Ovary (tissue), 9 donors: Measurements from ENCODE around the gene YBX2. TPM values are rescaled to one million over a fixed set of nuclear protein-coding genes. Genes with fewer than 3 reads are reported as not detected.
A peak's percentile ranks its signal among the peaks of the same experiment; 100 is the strongest.

Experiments used
- DNase-seq, 5 donors: peaks; one replicate each; pipeline ENCODE4 v3.0.0-alpha.2; 2019 to 2020
- H3K27ac ChIP-seq, 2 donors: fragments of 200-600 bp; one replicate each; pipeline versions ENCODE4 v1.5.1 to v1.8.0; 2019 to 2022
- H3K27me3 ChIP-seq: fragments of 200-600 bp; one replicate; pipeline ENCODE4 v1.8.0; 2022
- H3K36me3 ChIP-seq: fragments of 200-600 bp; sonication (generic); one replicate; pipeline ENCODE4 v1.5.1; 2019
- H3K4me1 ChIP-seq: one replicate; pipeline ENCODE4 v1.8.1; 2013; ENCODE audit warnings: mild to moderate bottlenecking, moderate library complexity; ENCODE audit not compliant: insufficient read depth
- H3K4me3 ChIP-seq: fragments of 200-600 bp; sonication (generic); one replicate; pipeline ENCODE4 v1.5.1; 2017
- H3K9me3 ChIP-seq, 2 donors: fragments of 200-600 bp in 1 of 2; sonication (generic) in 1 of 2; one replicate each; pipeline versions ENCODE4 v1.5.1 to v1.8.1; 2013 to 2019; ENCODE audit warnings: mild to moderate bottlenecking in 1 of 2, moderate library complexity in 1 of 2
- EP300 ChIP-seq: sonication (generic); formaldehyde crosslinking; IDR thresholded peaks from one replicate; pipeline ENCODE4 v1.6.1; 2017; ENCODE audit warnings: antibody characterized with exemption
- POLR2A ChIP-seq: fragments of 450-650 bp; IDR thresholded peaks from one replicate; pipeline ENCODE4 v1.6.1; 2017; ENCODE audit warnings: antibody characterized with exemption, mild to moderate bottlenecking, moderate library complexity
- WGBS, 3 donors: extraction: QIAGEN DNeasy Blood & Tissue Kit in 1 of 3; methylation state at CpG; one replicate each; pipeline versions ENCODE4 v1.1.5 to v1.1.7; 2013 to 2017; 5-methylcytosine and 5-hydroxymethylcytosine counted together
- intact Hi-C, 4 donors: fragments of 100-400 bp; cut with DNase I; formaldehyde crosslinking; loops; one replicate each; pipeline versions ENCODE4 v1.11.0 to v1.15.1; 2022 to 2023
- polyA plus RNA-seq, 2 donors: library from polyadenylated mRNA; stranded (reverse); fragments of 200-250 nt in 1 of 2; fragments of 350-450 nt in 1 of 2; fragmentation: Illumina TruSeq in 1 of 2; extraction: RNeasy Lipid Tissue Mini Kit (QIAGEN cat#74804) in 1 of 2; gene quantifications; one replicate each; pipeline ENCODE4 v1.2.3, GENCODE V29; 2013 to 2014
- total RNA-seq, 7 donors: library from RNA; depleted of rRNA in 2 of 7; stranded (reverse); fragments of >200 nt in 2 of 7; fragmentation: NEBNext Ultra II Directional in 3 of 7; extraction: Animal tissue kit (Norgen Biotek cat#: 25700) in 3 of 7; gene quantifications; one replicate each; pipeline versions ENCODE4 v1.1.0 to v1.2.4, GENCODE V29; 2016 to 2023
- TF ChIP-seq, protein P1 (sequence below), 3 donors: fragments of 450-650 bp in 2 of 3; fragments of 200-600 bp in 1 of 3; IDR thresholded peaks; one replicate each; pipeline versions ENCODE4 v1.5.1 to v1.8.0; 2016 to 2022; ENCODE audit warnings: antibody characterized with exemption in 3 of 3, mild to moderate bottlenecking in 1 of 3
- donor health status: DM: no; HTN: no; CAD: no; lungs with moderate emphysema.
- donor health status: DM: no; HTN: no; CAD: no.
- donor health status: Bipolar disorder and iron deficiency.
- donor health status: DM: yes; HTN: yes; CAD: no.
- donor health status: DM: no; HTN: no; CAD: no.
- donor health status: DM: yes; HTN: yes; CAD: no.

YBX2 gene
- total and polyA plus RNA-seq, 9 donors = 0.30 to 1.8 (median 0.64) TPM; not detected in 3

DNA sequence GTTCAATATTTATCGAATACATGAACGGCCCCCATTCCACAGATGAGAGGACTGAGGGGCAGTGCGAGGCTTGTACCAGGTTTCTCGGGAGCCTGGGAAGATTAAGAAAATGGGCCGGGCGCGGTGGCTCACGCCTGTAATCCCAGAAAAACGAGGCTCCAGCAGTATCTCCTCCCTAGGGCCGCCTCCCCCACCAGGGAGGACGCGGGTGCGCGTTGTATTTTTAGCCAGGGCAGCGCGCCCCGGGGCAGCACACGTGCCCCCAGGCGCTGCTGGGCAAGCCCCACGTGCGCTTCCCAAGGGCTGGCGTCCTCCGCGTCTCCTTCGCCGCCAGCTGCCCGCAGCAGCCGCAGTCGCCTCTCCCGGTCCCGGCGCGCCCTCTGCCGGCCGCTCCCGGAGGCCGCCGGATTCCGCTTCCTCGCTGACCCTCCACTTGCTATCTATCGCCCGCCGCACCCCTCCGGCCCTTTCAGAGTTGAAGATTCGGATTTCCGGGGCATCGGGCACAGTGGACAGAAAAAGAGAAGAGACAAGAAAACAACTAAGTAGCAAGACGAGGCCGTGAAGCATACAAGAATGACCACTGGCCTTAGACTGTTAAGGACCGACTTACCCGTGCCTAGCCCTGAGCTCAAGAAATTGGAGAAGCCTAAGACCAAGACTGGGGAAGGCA lies 1.9 kb upstream of the YBX2 start:
- no peaks in the 10 kb centered on the region for H3K9me3 ChIP-seq
- WGBS, 3 donors = 1 to 3% (median 2%) methylated on average over 40 to 51 of the region's 51 CpGs
- H3K36me3 ChIP-seq = no peaks in the 10 kb centered on the region
- peaks cover 9% of the 10 kb centered on the region for H3K4me1 ChIP-seq
- TF ChIP-seq, protein P1, sequence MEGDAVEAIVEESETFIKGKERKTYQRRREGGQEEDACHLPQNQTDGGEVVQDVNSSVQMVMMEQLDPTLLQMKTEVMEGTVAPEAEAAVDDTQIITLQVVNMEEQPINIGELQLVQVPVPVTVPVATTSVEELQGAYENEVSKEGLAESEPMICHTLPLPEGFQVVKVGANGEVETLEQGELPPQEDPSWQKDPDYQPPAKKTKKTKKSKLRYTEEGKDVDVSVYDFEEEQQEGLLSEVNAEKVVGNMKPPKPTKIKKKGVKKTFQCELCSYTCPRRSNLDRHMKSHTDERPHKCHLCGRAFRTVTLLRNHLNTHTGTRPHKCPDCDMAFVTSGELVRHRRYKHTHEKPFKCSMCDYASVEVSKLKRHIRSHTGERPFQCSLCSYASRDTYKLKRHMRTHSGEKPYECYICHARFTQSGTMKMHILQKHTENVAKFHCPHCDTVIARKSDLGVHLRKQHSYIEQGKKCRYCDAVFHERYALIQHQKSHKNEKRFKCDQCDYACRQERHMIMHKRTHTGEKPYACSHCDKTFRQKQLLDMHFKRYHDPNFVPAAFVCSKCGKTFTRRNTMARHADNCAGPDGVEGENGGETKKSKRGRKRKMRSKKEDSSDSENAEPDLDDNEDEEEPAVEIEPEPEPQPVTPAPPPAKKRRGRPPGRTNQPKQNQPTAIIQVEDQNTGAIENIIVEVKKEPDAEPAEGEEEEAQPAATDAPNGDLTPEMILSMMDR (IDR thresholded peaks at IDR 0.05) = peak; percentile 88 to 98 (median 94)
- no peak for TF ChIP-seq POLR2A
- TF ChIP-seq EP300 = no peak
- H3K4me3 ChIP-seq = peak overlapping the region; percentile 6
- DNase-seq = peak; percentile 78 to 90 (median 83)
- intact Hi-C loops = loop anchor here in 3 of 4 donors (1.0 to 5.0 kb wide), 4 partner anchors 15 to 252 kb away; partner anchors contain the start of genes SLC2A4 (in 3 of the 3) and SLC16A11 (in 1 of the 3)
- H3K27me3 ChIP-seq = peaks cover 3% of the 10 kb centered on the region
- H3K27ac ChIP-seq = no peak overlapping the region

DNA sequence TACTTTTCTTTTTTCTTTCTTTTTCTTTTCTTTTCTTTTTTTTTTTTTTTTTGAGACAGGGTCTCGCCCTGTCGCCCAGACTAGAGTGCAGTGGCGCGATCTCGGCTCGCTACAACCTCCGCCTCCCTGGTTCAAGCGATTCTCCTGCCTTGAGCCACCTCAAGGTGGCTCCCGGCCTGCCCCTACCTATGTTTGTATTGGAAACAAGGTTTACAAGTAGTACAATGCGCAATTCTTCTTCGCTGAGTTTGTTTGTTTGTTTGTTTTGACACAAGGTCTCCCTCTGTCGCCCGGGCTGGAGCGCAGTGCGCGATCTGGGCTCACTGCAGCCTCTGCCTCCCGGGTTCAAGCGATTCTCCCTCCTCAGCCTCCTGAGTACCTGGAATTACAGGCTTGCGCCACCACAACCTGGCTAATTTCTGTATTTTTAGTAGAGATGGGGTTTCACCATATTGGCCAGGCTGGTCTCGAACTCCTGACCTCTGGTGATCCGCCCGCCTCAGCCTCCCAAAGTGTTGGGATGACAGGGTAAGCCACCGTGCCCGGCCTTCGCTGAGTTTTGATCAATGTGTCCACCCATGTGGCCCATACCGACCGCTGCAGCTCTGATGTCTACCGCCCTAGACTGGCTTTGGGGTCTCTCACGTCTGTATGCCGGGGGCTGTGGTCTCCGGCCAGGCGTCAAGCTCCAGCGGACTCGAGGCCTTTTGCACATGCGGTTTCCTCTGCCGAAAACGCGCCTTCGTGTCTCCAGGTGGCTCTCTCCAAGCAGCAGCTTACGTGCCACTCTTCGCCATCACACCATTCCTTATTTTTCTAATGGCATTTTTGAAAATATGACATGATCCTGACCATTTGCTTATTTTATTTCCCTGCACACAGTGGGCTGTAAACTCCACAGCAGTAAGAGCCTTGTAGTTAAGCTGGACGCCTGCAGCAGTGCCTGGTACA lies 1.1 kb upstream of the YBX2 start:
- H3K9me3 ChIP-seq = no peaks in the 10 kb centered on the region
- no peak for TF ChIP-seq POLR2A
- no peak for TF ChIP-seq EP300
- TF ChIP-seq, protein P1 (IDR thresholded peaks at IDR 0.05) = no peak
- WGBS, 3 donors = 53 to 60% (median 57%) methylated on average over 42 of the region's 42 CpGs
- no peak for DNase-seq
- H3K4me1 ChIP-seq = peaks cover 9% of the 10 kb centered on the region
- peaks cover 3% of the 10 kb centered on the region for H3K27me3 ChIP-seq
- no peaks in the 10 kb centered on the region for H3K36me3 ChIP-seq
- H3K4me3 ChIP-seq = no peak overlapping the region
- H3K27ac ChIP-seq = no peak overlapping the region
- intact Hi-C loops = loop anchor here (1.0 to 5.0 kb wide), 4 partner anchors 14 to 251 kb away; partner anchors contain the start of genes SLC2A4 (in 4 of the 4) and SLC16A11 (in 1 of the 4)

DNA sequence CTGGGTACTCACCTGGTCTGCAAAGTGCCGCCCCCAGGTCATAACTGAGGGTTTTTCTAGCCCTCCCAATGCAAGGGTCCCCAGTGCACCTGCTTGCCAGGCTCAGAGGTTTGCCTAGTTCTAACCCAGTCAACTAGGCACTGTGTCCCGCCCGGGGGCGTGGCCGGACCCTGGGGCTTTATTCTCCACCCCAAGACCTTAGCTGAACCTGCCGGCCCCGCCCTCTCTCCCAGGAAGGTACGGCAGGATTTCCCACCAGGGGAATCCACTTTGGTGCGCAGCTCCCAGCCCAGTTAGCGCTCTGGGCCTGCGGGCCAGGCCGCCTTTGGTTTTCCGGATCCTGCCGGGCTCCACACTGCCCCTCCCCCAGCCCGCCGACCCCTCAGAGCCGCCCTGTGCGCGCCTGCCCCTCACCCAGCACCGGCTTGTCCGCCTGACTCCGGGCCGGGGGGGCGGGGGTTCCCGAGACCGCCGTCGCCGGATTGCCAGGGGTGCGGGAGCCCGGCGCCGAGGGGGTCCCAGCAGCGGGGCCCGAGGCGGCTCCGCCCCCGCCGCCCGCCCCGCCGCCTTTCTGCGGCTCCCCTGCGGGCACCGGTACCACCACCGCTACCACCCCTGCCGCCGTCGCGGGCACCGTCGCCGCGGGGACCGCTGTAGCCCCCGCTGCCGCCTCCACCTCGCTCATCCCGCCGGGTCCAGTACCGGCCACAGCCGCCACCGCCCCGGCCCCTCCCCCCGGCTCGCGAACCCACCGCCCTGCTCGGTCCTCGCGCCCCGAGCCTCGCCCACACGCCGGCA lies 424 bp downstream of the YBX2 start:
- DNase-seq = no peak
- TF ChIP-seq EP300 (no peak), POLR2A (no peak)
- TF ChIP-seq, protein P1 (IDR thresholded peaks at IDR 0.05) = no peak
- Histone ChIP-seq H3K27ac (no peak overlapping the region), H3K36me3 (no peaks in the 10 kb centered on the region), H3K4me3 (peak overlapping the region; percentile 6), H3K27me3 (peaks cover 3% of the 10 kb centered on the region), H3K9me3 (no peaks in the 10 kb centered on the region), H3K4me1 (peaks cover 9% of the 10 kb centered on the region)
- intact Hi-C loops = loop anchor here in 2 of 4 donors (2.0 to 5.0 kb wide), 2 partner anchors 13 to 252 kb away; partner anchors contain the start of genes SLC16A11 (in 1 of the 2) and SLC2A4 (in 1 of the 2)
- 3 to 6% (median 5%) methylated on average over 46 to 75 of the region's 75 CpGs for WGBS, 3 donors
